ENCODE data around the gene SERGEF.

The SERGEF gene

DNA sequence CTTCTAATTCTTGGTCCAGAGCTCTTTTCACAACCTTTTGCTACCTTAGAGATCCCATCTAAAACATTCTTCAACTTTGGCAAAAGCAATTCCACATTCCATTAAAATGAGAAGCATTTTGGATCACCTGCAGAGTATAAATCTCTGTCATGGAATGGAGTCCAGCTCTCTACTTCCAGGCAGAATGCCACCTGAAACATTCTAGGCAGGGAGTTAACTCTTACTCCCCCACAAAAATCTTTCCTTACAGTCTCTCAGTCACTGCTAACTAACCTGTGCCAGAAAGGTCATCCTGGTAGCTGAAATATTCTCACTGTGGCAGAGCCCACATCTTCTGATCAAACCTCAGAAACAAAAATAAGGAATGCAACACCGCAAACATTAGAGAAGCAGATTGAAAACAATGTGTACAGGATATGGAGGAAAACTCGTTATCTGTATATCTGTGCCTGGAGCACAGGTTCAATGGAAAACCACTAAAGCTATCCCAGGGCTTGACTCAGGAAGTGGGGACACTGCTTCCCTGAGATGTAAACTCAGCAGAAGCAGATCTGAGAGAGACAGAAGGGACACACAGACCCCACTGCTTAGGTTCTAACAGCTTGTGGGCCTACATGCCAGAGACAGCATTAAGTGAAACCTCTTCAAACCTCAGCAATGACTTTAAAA is 199.3 kb downstream of the SERGEF start:
- Histone ChIP-seq H3F3A (ENCODE audit: control insufficient read depth, insufficient read depth) (no peaks in the 10 kb centered on the region), H3K4me3 (ENCODE audit: low read length) (no peak overlapping the region), H3K79me2 (ENCODE audit: control insufficient read depth, low read length) (no peaks in the 10 kb centered on the region), H3K27ac (ENCODE audit: low read depth, low read length) (no peak overlapping the region), H3K4me1 (ENCODE audit: control insufficient read depth, low read length) (no peaks in the 10 kb centered on the region), H3K9me3 (ENCODE audit: control insufficient read depth, insufficient read depth, low read length) (no peaks in the 10 kb centered on the region), H3K36me3 (ENCODE audit: control insufficient read depth, low read length) (no peaks in the 10 kb centered on the region), H3K9me2 (replicated peaks; ENCODE audit: control insufficient read depth, low read length) (no peaks in the 10 kb centered on the region), H3K27me3 (ENCODE audit: control insufficient read depth, low read length) (no peaks in the 10 kb centered on the region), H3K4me2 (ENCODE audit: low read length) (no peak overlapping the region), H4K20me1 (ENCODE audit: control insufficient read depth, insufficient read depth, low read depth, low read length) (no peaks in the 10 kb centered on the region)
- TF ChIP-seq EZH2phosphoT487 (IDR thresholded peaks at IDR 0.05; ENCODE audit: borderline replicate concordance, low read length): no peak
- TF ChIP-seq, protein P1, sequence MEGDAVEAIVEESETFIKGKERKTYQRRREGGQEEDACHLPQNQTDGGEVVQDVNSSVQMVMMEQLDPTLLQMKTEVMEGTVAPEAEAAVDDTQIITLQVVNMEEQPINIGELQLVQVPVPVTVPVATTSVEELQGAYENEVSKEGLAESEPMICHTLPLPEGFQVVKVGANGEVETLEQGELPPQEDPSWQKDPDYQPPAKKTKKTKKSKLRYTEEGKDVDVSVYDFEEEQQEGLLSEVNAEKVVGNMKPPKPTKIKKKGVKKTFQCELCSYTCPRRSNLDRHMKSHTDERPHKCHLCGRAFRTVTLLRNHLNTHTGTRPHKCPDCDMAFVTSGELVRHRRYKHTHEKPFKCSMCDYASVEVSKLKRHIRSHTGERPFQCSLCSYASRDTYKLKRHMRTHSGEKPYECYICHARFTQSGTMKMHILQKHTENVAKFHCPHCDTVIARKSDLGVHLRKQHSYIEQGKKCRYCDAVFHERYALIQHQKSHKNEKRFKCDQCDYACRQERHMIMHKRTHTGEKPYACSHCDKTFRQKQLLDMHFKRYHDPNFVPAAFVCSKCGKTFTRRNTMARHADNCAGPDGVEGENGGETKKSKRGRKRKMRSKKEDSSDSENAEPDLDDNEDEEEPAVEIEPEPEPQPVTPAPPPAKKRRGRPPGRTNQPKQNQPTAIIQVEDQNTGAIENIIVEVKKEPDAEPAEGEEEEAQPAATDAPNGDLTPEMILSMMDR (IDR thresholded peaks at IDR 0.05; ENCODE audit: low read depth, low read length, poor library complexity, severe bottlenecking): no peak

- no peaks in the 10 kb centered on the region for H3K36me3 ChIP-seq (ENCODE audit: control insufficient read depth, low read length)
- H3K79me2 ChIP-seq (ENCODE audit: control insufficient read depth, low read length): no peaks in the 10 kb centered on the region
- H3F3A ChIP-seq (ENCODE audit: control insufficient read depth, insufficient read depth): no peaks in the 10 kb centered on the region
- H4K20me1 ChIP-seq (ENCODE audit: control insufficient read depth, insufficient read depth, low read depth, low read length): no peaks in the 10 kb centered on the region
- H3K27ac ChIP-seq (ENCODE audit: low read depth, low read length): no peak overlapping the region
- no peaks in the 10 kb centered on the region for H3K27me3 ChIP-seq (ENCODE audit: control insufficient read depth, low read length)
- no peaks in the 10 kb centered on the region for H3K9me2 ChIP-seq (replicated peaks; ENCODE audit: control insufficient read depth, low read length)
- no peak overlapping the region for H3K4me3 ChIP-seq (ENCODE audit: low read length)
- no peak overlapping the region for H3K4me2 ChIP-seq (ENCODE audit: low read length)
- H3K4me1 ChIP-seq (ENCODE audit: control insufficient read depth, low read length): no peaks in the 10 kb centered on the region
- TF ChIP-seq, protein P1 (IDR thresholded peaks at IDR 0.05; ENCODE audit: low read depth, low read length, poor library complexity, severe bottlenecking): no peak
- no peak for TF ChIP-seq EZH2phosphoT487 (IDR thresholded peaks at IDR 0.05; ENCODE audit: borderline replicate concordance, low read length)
- no peaks in the 10 kb centered on the region for H3K9me3 ChIP-seq (ENCODE audit: control insufficient read depth, insufficient read depth, low read length)
Measured at GRCh38 chr11:17812865-17813187, 200.0 kb downstream of the SERGEF start.

GRCh38 chr11:17812091-17812864 is 200.6 kb downstream of the SERGEF start:
- TF ChIP-seq, protein P1 (IDR thresholded peaks at IDR 0.05; ENCODE audit: low read depth, low read length, poor library complexity, severe bottlenecking): no peak
- TF ChIP-seq EZH2phosphoT487 (IDR thresholded peaks at IDR 0.05; ENCODE audit: borderline replicate concordance, low read length): no peak

More at GRCh38 chr11:17812091-17812864, 200.6 kb downstream of the SERGEF start:
- Histone ChIP-seq H4K20me1 (ENCODE audit: control insufficient read depth, insufficient read depth, low read depth, low read length) (no peaks in the 10 kb centered on the region), H3K4me1 (ENCODE audit: control insufficient read depth, low read length) (no peaks in the 10 kb centered on the region), H3F3A (ENCODE audit: control insufficient read depth, insufficient read depth) (no peaks in the 10 kb centered on the region), H3K36me3 (ENCODE audit: control insufficient read depth, low read length) (no peaks in the 10 kb centered on the region), H3K27me3 (ENCODE audit: control insufficient read depth, low read length) (no peaks in the 10 kb centered on the region), H3K9me3 (ENCODE audit: control insufficient read depth, insufficient read depth, low read length) (no peaks in the 10 kb centered on the region), H3K9me2 (replicated peaks; ENCODE audit: control insufficient read depth, low read length) (no peaks in the 10 kb centered on the region), H3K4me2 (ENCODE audit: low read length) (no peak overlapping the region), H3K79me2 (ENCODE audit: control insufficient read depth, low read length) (no peaks in the 10 kb centered on the region), H3K4me3 (ENCODE audit: low read length) (no peak overlapping the region), H3K27ac (ENCODE audit: low read depth, low read length) (no peak overlapping the region)
